Measurements from ENCODE around the gene BLOC1S2.

GRCh38 chr10:100333106-100333505, 46.6 kb upstream of the BLOC1S2 start:
- no peak for TF ChIP-seq CTCF (IDR thresholded peaks at IDR 0.05)
- no peak for TF ChIP-seq EZH2phosphoT487 (IDR thresholded peaks at IDR 0.05)
